ENCODE measurements around the gene MDP1. TPM values are rescaled to one million over a fixed set of nuclear protein-coding genes. Genes with fewer than 3 reads are reported as not detected.

The MDP1 gene
- total RNA-seq, 4 donors from 2014 or later = 7.4 to 17.5 (median 10.5) TPM

DNA sequence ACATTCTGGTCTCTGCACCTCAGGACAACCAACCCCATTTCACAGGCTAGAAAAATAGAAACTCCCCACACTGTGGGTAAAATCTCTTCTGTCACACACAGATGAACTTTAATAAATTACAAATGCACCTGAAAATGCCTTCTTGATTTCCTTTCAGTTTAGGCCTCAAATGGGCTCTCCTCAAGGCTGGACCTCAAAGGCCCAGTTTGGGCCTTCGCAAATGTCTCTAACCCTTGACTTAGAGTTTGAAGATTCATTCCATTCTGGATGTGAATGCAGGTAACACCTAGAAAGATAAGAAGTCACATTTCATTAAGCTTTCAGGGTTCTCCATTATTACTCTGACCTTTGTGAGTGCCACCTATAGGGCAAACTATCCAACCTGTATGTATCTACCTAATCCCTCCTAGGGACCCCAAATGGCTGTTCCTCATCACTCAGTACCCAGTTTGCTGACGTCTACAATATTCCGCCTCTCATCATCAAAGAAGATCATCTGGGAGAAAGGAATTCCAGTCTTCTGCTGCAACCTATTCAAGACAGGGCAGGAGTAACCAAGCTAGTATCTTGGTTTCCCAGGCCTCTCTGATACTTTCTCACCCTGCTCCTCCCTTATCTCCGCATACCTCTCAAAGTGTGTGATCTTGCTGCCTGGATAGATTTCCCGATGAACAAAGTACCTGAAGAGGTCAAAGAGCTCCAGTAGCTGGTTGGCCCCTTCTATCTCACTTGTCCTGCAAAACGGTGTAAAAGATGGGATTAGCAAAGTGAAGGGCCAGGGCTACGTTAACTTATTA is 1.8 kb downstream of the MDP1 start:
- Histone ChIP-seq H3K4me1 (peaks cover 0 to 22% (median 3%) of the 10 kb centered on the region in 4 donors), H3K27ac (peak overlapping the region; percentile 96 to 98 (median 97)), H3K36me3 (peaks cover 0 to 28% (median 0%) of the 10 kb centered on the region in 3 donors), H3K9me3 (no peaks in the 10 kb centered on the region), H3K4me3 (peak overlapping the region in 2 of 4 donors; percentile 74 to 80), H3K27me3 (no peaks in the 10 kb centered on the region)
- DNase-seq = no peak
- TF ChIP-seq, protein P1, sequence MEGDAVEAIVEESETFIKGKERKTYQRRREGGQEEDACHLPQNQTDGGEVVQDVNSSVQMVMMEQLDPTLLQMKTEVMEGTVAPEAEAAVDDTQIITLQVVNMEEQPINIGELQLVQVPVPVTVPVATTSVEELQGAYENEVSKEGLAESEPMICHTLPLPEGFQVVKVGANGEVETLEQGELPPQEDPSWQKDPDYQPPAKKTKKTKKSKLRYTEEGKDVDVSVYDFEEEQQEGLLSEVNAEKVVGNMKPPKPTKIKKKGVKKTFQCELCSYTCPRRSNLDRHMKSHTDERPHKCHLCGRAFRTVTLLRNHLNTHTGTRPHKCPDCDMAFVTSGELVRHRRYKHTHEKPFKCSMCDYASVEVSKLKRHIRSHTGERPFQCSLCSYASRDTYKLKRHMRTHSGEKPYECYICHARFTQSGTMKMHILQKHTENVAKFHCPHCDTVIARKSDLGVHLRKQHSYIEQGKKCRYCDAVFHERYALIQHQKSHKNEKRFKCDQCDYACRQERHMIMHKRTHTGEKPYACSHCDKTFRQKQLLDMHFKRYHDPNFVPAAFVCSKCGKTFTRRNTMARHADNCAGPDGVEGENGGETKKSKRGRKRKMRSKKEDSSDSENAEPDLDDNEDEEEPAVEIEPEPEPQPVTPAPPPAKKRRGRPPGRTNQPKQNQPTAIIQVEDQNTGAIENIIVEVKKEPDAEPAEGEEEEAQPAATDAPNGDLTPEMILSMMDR (IDR thresholded peaks at IDR 0.05) = no peak
- TF ChIP-seq POLR2A (IDR thresholded peaks at IDR 0.05) = no peak

DNA sequence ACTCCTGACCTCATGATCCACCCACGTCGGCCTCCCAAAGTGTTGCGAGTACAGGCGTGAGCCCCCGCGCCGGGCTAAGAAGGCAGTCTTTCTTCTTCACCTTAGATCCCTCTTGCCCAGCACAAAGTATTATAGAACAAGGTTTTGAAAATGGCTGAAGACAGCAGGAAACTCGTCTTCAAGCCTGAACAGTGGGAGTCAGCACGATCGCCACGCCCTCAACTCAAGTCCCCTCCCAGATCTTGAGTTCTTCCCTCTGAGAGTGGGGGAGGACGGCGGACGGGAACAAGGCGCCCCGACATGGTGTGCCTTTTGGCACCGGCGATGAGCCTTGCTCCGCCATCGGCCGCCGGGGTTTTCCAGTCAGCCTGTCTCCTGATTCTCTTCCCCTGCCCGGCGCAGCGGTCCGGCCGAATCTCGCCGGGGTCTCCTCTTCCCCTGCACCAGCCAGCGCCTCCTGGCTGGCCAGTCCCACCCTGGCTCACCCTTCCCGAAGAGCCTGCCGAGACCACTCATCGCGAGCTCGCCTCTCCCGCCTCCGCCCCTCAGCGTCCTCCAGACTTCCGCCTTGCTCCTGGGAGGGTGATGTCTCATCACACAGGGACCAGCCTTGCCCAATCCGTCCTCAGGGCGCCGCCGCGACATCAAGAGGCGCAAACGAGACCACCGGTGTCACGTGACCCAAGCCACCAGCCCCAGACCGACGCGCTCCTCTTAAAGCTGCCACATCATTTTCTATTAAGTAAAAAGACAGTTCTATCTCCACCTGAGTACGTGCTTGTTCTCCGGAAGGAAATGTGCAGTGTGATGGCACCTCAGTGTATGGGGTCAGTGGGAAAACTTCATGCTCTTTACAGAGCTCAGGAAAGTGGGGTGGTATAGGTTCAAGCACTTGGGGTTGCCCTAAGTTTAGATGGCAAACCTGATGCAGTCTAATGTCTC is 2.7 kb downstream of the MDP1 start, which contains the start of gene CHMP4A:
TSS of gene CHMP4A (minus strand) at position 565 of the 942 bp plus-strand sequence. CDS start at position 516, 49 bp downstream.
- Histone ChIP-seq H3K4me1 (peaks cover 0 to 22% (median 3%) of the 10 kb centered on the region in 4 donors), H3K4me3 (peak within 1 kb of the TSS; percentile 62 to 80 (median 72)), H3K27ac (peak within 1 kb of the TSS; percentile 96 to 98 (median 97)), H3K36me3 (peaks cover 0 to 36% (median 0%) of the 10 kb centered on the region in 3 donors), H3K27me3 (no peaks in the 10 kb centered on the region), H3K9me3 (no peaks in the 10 kb centered on the region)
- peak; percentile 94 to 99 (median 99) for DNase-seq
- TF ChIP-seq POLR2A (IDR thresholded peaks at IDR 0.05) = peak; percentile 93 to 94
- TF ChIP-seq, protein P1 (IDR thresholded peaks at IDR 0.05) = peak in 3 of 6 experiments; percentile 17 to 28 (median 26)

DNA sequence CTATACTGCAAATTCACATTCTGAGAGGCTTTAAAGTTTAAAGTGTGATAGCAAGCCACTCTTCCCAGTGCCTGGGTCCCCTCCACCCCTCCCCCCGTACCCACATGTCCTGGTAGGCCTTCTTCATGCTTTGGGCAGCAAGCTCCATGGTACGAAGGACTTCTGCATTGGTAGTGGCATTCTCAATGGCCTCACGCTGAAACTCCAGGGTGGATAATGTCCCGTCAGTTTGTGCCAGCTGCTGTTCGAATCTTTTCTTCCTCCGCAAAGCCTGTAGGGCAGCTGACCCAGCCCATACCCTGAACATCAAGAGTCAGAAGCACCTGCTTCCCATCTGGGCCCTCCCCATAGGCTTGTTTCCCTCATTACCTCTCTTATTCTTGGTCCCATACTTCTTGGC is 4.6 kb downstream of the MDP1 start:
- no peak overlapping the region for H3K27ac ChIP-seq
- H3K36me3 ChIP-seq = peaks cover 0 to 51% (median 0%) of the 10 kb centered on the region in 3 donors
- no peaks in the 10 kb centered on the region for H3K27me3 ChIP-seq
- H3K9me3 ChIP-seq = no peaks in the 10 kb centered on the region
- no peak for TF ChIP-seq POLR2A (IDR thresholded peaks at IDR 0.05)
- TF ChIP-seq, protein P1 (IDR thresholded peaks at IDR 0.05) = no peak
- H3K4me1 ChIP-seq = peaks cover 0 to 22% (median 2%) of the 10 kb centered on the region in 4 donors
- DNase-seq = no peak
- H3K4me3 ChIP-seq = no peak overlapping the region

DNA sequence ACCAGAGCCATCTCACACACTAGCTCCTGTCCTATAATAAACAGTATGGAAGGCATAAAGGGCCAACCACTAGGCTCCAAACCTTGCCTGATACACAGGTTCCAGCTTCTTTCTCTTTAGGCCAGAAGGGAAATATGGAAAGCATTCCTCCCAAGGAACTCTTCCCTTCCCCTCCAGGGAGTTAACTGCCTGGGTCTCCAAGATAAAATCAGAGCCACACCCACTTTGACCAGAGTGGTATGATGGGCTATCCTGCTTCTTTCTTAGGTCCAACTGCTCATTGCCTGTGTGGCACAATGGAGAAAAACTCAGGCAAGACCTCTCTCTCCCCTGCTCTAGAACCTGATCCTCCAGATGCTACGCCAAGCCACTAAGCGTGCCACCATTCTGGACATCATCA is 8.2 kb downstream of the MDP1 start:
- Histone ChIP-seq H3K4me1 (peaks cover 0 to 10% (median 0%) of the 10 kb centered on the region in 4 donors), H3K9me3 (no peaks in the 10 kb centered on the region), H3K27ac (no peak overlapping the region), H3K4me3 (no peak overlapping the region), H3K36me3 (peaks cover 0 to 67% (median 0%) of the 10 kb centered on the region in 3 donors), H3K27me3 (no peaks in the 10 kb centered on the region)
- TF ChIP-seq POLR2A (IDR thresholded peaks at IDR 0.05) = no peak
- TF ChIP-seq, protein P1 (IDR thresholded peaks at IDR 0.05) = no peak
- no peak for DNase-seq

DNA sequence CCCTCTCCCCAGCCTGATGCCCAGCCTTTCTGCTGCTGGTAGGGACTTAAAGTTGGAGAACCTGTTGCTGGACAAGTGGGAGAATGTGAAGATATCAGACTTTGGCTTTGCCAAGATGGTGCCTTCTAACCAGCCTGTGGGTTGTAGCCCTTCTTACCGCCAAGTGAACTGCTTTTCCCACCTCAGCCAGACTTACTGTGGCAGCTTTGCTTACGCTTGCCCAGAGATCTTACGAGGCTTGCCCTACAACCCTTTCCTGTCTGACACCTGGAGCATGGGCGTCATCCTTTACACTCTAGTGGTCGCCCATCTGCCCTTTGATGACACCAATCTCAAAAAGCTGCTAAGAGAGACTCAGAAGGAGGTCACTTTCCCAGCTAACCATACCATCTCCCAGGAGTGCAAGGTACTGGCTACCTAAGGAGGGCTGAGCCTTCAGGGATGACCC is 8.7 kb downstream of the MDP1 start:
- peaks cover 0 to 72% (median 0%) of the 10 kb centered on the region in 3 donors for H3K36me3 ChIP-seq

More for the DNA sequence above, 8.7 kb downstream of the MDP1 start:
- Histone ChIP-seq H3K4me1 (peaks cover 0 to 5% (median 0%) of the 10 kb centered on the region in 4 donors), H3K27ac (no peak overlapping the region), H3K27me3 (no peaks in the 10 kb centered on the region), H3K9me3 (no peaks in the 10 kb centered on the region), H3K4me3 (no peak overlapping the region)
- TF ChIP-seq, protein P1 (IDR thresholded peaks at IDR 0.05) = no peak
- TF ChIP-seq POLR2A (IDR thresholded peaks at IDR 0.05) = no peak
- DNase-seq = no peak
